Measurements from ENCODE around the gene DNM3. TPM values are rescaled to one million over a fixed set of nuclear protein-coding genes. Genes with fewer than 3 reads are reported as not detected.

DNM3 gene
- total RNA-seq, 1 experiment from 2014 or later = 0.11 TPM

- H3K36me3 Mint-ChIP-seq (ENCODE audit: insufficient read depth, unreplicated experiment) = no peaks in the 10 kb centered on the region
These were observed 413.9 kb downstream of the DNM3 start for GRCh38 chr1:172255223-172255560.

GRCh38 chr1:172265905-172266304 lies 424.6 kb downstream of the DNM3 start:
- Mint-ChIP-seq H3K4me3 (ENCODE audit: unreplicated experiment) (no peak overlapping the region), H3K27me3 (ENCODE audit: insufficient read depth, unreplicated experiment) (no peaks in the 10 kb centered on the region), H3K4me1 (ENCODE audit: low read depth, unreplicated experiment) (no peaks in the 10 kb centered on the region), H3K9me3 (ENCODE audit: unreplicated experiment) (peaks cover 8% of the 10 kb centered on the region), H3K27ac (ENCODE audit: unreplicated experiment) (no peak overlapping the region), H3K36me3 (ENCODE audit: insufficient read depth, unreplicated experiment) (no peaks in the 10 kb centered on the region)
- DNase-seq = no peak
- no TSS peak for BruUV-seq (replicated peaks)
- no peaks in the 10 kb centered on the region for H3K4me1 ChIP-seq
- POLR2A ChIA-PET = no interaction called here
- CTCF ChIA-PET = no interaction called here
- H3K27me3 ChIP-seq (replicated peaks; ENCODE audit: control insufficient read depth, insufficient read depth, low read length) = no peaks in the 10 kb centered on the region
- TF ChIP-seq CTCF (IDR thresholded peaks at IDR 0.05; ENCODE audit: insufficient read depth in 1 of 2, low read depth in 1 of 2, low read length in 1 of 2, severe bottlenecking in 1 of 2, unreplicated experiment in 1 of 2) = no peak
- intact Hi-C loops (cut with micrococcal nuclease; ENCODE audit: unreplicated experiment) = loop anchor here (5.0 kb wide), 1 partner anchor 131 kb away; no protein-coding TSS in a partner anchor
- H3K9me3 ChIP-seq = no peaks in the 10 kb centered on the region
- H3K4me3 ChIP-seq (ENCODE audit: low read depth, low read length) = no peak overlapping the region
- no peaks in the 10 kb centered on the region for H3K36me3 ChIP-seq (ENCODE audit: control insufficient read depth, insufficient read depth, low read length)

More at GRCh38 chr1:172255223-172255560, 413.9 kb downstream of the DNM3 start:
- H3K4me1 ChIP-seq = no peaks in the 10 kb centered on the region
- H3K9me3 ChIP-seq = no peaks in the 10 kb centered on the region; the same call in 1 of the 2 replicates
- no peaks in the 10 kb centered on the region for H3K9me3 Mint-ChIP-seq (ENCODE audit: unreplicated experiment)
- DNase-seq = no peak
- no peak overlapping the region for H3K27ac Mint-ChIP-seq (ENCODE audit: unreplicated experiment)
- TF ChIP-seq CTCF (IDR thresholded peaks at IDR 0.05; ENCODE audit: insufficient read depth in 1 of 2, low read depth in 1 of 2, low read length in 1 of 2, severe bottlenecking in 1 of 2, unreplicated experiment in 1 of 2) = no peak
- H3K27me3 Mint-ChIP-seq (ENCODE audit: insufficient read depth, unreplicated experiment) = peaks cover 3% of the 10 kb centered on the region
- BruUV-seq (replicated peaks) = no TSS peak
- ChIA-PET CTCF (no interaction called here), POLR2A (no interaction called here)
- no peak overlapping the region for H3K4me3 ChIP-seq (ENCODE audit: low read depth, low read length)
- H3K4me1 Mint-ChIP-seq (ENCODE audit: low read depth, unreplicated experiment) = no peaks in the 10 kb centered on the region
- H3K36me3 ChIP-seq (ENCODE audit: control insufficient read depth, insufficient read depth, low read length) = no peaks in the 10 kb centered on the region
- H3K27me3 ChIP-seq (replicated peaks; ENCODE audit: control insufficient read depth, insufficient read depth, low read length) = no peaks in the 10 kb centered on the region
- H3K4me3 Mint-ChIP-seq (ENCODE audit: unreplicated experiment) = no peak overlapping the region
- intact Hi-C loops (cut with micrococcal nuclease; ENCODE audit: unreplicated experiment) = loop anchor here (10.0 kb wide), 1 partner anchor 250 kb away; no protein-coding TSS in a partner anchor

- no peak for DNase-seq
- no peaks in the 10 kb centered on the region for H3K36me3 Mint-ChIP-seq (ENCODE audit: insufficient read depth, unreplicated experiment)
- no peak overlapping the region for H3K27ac Mint-ChIP-seq (ENCODE audit: unreplicated experiment)
- CTCF ChIA-PET = no interaction called here
- H3K27me3 Mint-ChIP-seq (ENCODE audit: insufficient read depth, unreplicated experiment) = no peaks in the 10 kb centered on the region
- POLR2A ChIA-PET = no interaction called here
- H3K4me3 Mint-ChIP-seq (ENCODE audit: unreplicated experiment) = no peak overlapping the region
- no peaks in the 10 kb centered on the region for H3K4me1 Mint-ChIP-seq (ENCODE audit: low read depth, unreplicated experiment)
- no peak for TF ChIP-seq CTCF (IDR thresholded peaks at IDR 0.05; ENCODE audit: insufficient read depth in 1 of 2, low read depth in 1 of 2, low read length in 1 of 2, severe bottlenecking in 1 of 2, unreplicated experiment in 1 of 2)
- no peak overlapping the region for H3K4me3 ChIP-seq (ENCODE audit: low read depth, low read length)
- no peaks in the 10 kb centered on the region for H3K36me3 ChIP-seq (ENCODE audit: control insufficient read depth, insufficient read depth, low read length)
- H3K9me3 ChIP-seq = no peaks in the 10 kb centered on the region
- H3K9me3 Mint-ChIP-seq (ENCODE audit: unreplicated experiment) = peaks cover 8% of the 10 kb centered on the region
- no TSS peak for BruUV-seq (replicated peaks)
- H3K4me1 ChIP-seq = no peaks in the 10 kb centered on the region
- intact Hi-C loops (cut with micrococcal nuclease; ENCODE audit: unreplicated experiment) = loop anchor here (5.0 kb wide), 1 partner anchor 131 kb away; no protein-coding TSS in a partner anchor
- no peaks in the 10 kb centered on the region for H3K27me3 ChIP-seq (replicated peaks; ENCODE audit: control insufficient read depth, insufficient read depth, low read length)
These were observed 425.4 kb downstream of the DNM3 start for GRCh38 chr1:172266528-172267174.

All from Caco-2 (cell line).